Pons (tissue), 1 donor: ENCODE measurements around the gene RAMP2.

Experiments
- DNase-seq: peaks from one replicate; pipeline ENCODE4 v3.0.0-alpha.2; 2016; ENCODE audit warnings: low spot score

The RAMP2 gene

GRCh38 chr17:42795061-42795460 lies 34.0 kb downstream of the RAMP2 start:
- no peak for DNase-seq

GRCh38 chr17:42795465-42795864 lies 34.4 kb downstream of the RAMP2 start:
- DNase-seq, result no peak

GRCh38 chr17:42796066-42796758 lies 35.2 kb downstream of the RAMP2 start:
- no peak for DNase-seq

GRCh38 chr17:42797067-42798007 lies 36.3 kb downstream of the RAMP2 start:
- no peak for DNase-seq

GRCh38 chr17:42798011-42798382 lies 37.0 kb downstream of the RAMP2 start:
- no peak for DNase-seq

GRCh38 chr17:42798383-42799380 lies 37.7 kb downstream of the RAMP2 start, which contains the start of the genes CNTD1 and COA3:
CNTD1 (plus strand) TSS chr17:42798861; CDS start chr17:42799068, 207 bp downstream.
COA3 (minus strand) TSS chr17:42798704; CDS start chr17:42798681, 23 bp downstream.
- peak; percentile 68 for DNase-seq

- no peak for DNase-seq
Observed at GRCh38 chr17:42803074-42803883, 42.3 kb downstream of the RAMP2 start.

GRCh38 chr17:42804918-42805367 lies 43.9 kb downstream of the RAMP2 start:
- no peak for DNase-seq

- DNase-seq, result no peak
Observed at GRCh38 chr17:42806249-42806648, 45.2 kb downstream of the RAMP2 start.

GRCh38 chr17:42809250-42809649 lies 48.2 kb downstream of the RAMP2 start:
- no peak for DNase-seq
